ENCODE measurements around the gene MAN1A1. TPM values are rescaled to one million over a fixed set of nuclear protein-coding genes. Genes with fewer than 3 reads are reported as not detected.

MAN1A1 gene
- total RNA-seq, 4 donors from 2014 or later: 6.3 to 92.3 (median 22.4) TPM

GRCh38 chr6:119189498-119189897 lies 160.1 kb downstream of the MAN1A1 start:
- H3K9me3 ChIP-seq: no peaks in the 10 kb centered on the region
- no peak for DNase-seq
- H3K36me3 ChIP-seq: peaks cover 0 to 60% (median 0%) of the 10 kb centered on the region in 3 donors
- no peak for TF ChIP-seq CTCF (IDR thresholded peaks at IDR 0.05)
- TF ChIP-seq POLR2A (IDR thresholded peaks at IDR 0.05): no peak
- no peaks in the 10 kb centered on the region for H3K27me3 ChIP-seq
- 67 to 75% methylated on average over 14 of the region's 14 CpGs for WGBS, 2 donors
- intact Hi-C loops (cut with DNase I): no loop called here
- no peak overlapping the region for H3K4me3 ChIP-seq
- H3K4me1 ChIP-seq: no peaks in the 10 kb centered on the region
- no peak overlapping the region for H3K27ac ChIP-seq

- Histone ChIP-seq H3K27me3 (no peaks in the 10 kb centered on the region), H3K27ac (no peak overlapping the region), H3K4me1 (no peaks in the 10 kb centered on the region), H3K4me3 (no peak overlapping the region), H3K36me3 (peaks cover 0 to 60% (median 0%) of the 10 kb centered on the region in 3 donors), H3K9me3 (no peaks in the 10 kb centered on the region)
- intact Hi-C loops (cut with DNase I): no loop called here
- no peak for TF ChIP-seq CTCF (IDR thresholded peaks at IDR 0.05)
- TF ChIP-seq POLR2A (IDR thresholded peaks at IDR 0.05): no peak
- WGBS, 2 donors: 86 to 88% methylated on average over 1 of the region's 1 CpG
- DNase-seq: no peak
Measured at GRCh38 chr6:119187596-119187995, 162.0 kb downstream of the MAN1A1 start.

- no peak overlapping the region for H3K4me3 ChIP-seq
- intact Hi-C loops (cut with DNase I): no loop called here
- no peaks in the 10 kb centered on the region for H3K4me1 ChIP-seq
- H3K36me3 ChIP-seq: peaks cover 0 to 60% (median 0%) of the 10 kb centered on the region in 3 donors
- WGBS, 2 donors: 90% methylated on average over 5 of the region's 5 CpGs; no CpG with 5 or more reads in 1 of the 2 donors
- H3K27ac ChIP-seq: no peak overlapping the region
- no peaks in the 10 kb centered on the region for H3K9me3 ChIP-seq
- DNase-seq: no peak
- no peak for TF ChIP-seq CTCF (IDR thresholded peaks at IDR 0.05)
- H3K27me3 ChIP-seq: no peaks in the 10 kb centered on the region
Measured at GRCh38 chr6:119186490-119186889, 163.1 kb downstream of the MAN1A1 start.

- no peak for DNase-seq
Measured at GRCh38 chr6:119184008-119184648, 165.4 kb downstream of the MAN1A1 start.

GRCh38 chr6:119183457-119183856 lies 166.1 kb downstream of the MAN1A1 start:
- 79 to 84% methylated on average over 1 of the region's 1 CpG for WGBS, 2 donors
- Histone ChIP-seq H3K4me1 (no peaks in the 10 kb centered on the region), H3K27me3 (no peaks in the 10 kb centered on the region), H3K4me3 (no peak overlapping the region), H3K9me3 (no peaks in the 10 kb centered on the region), H3K36me3 (peaks cover 0 to 64% (median 0%) of the 10 kb centered on the region in 3 donors), H3K27ac (no peak overlapping the region)
- intact Hi-C loops (cut with DNase I): no loop called here
- TF ChIP-seq CTCF (IDR thresholded peaks at IDR 0.05) (no peak), POLR2A (IDR thresholded peaks at IDR 0.05) (no peak)
- DNase-seq: no peak

More at GRCh38 chr6:119184008-119184648, 165.4 kb downstream of the MAN1A1 start:
- peaks cover 0 to 63% (median 0%) of the 10 kb centered on the region in 3 donors for H3K36me3 ChIP-seq
- no peak overlapping the region for H3K27ac ChIP-seq
- TF ChIP-seq POLR2A (IDR thresholded peaks at IDR 0.05) (no peak), CTCF (IDR thresholded peaks at IDR 0.05) (no peak)
- WGBS, 2 donors: 89% methylated on average over 5 of the region's 5 CpGs
- H3K4me1 ChIP-seq: no peaks in the 10 kb centered on the region
- no peaks in the 10 kb centered on the region for H3K9me3 ChIP-seq
- H3K27me3 ChIP-seq: no peaks in the 10 kb centered on the region
- H3K4me3 ChIP-seq: no peak overlapping the region
- intact Hi-C loops (cut with DNase I): no loop called here

Measured in esophagus squamous epithelium (tissue), 5 donors.